Measurements from ENCODE around the gene RHBG.

DNA sequence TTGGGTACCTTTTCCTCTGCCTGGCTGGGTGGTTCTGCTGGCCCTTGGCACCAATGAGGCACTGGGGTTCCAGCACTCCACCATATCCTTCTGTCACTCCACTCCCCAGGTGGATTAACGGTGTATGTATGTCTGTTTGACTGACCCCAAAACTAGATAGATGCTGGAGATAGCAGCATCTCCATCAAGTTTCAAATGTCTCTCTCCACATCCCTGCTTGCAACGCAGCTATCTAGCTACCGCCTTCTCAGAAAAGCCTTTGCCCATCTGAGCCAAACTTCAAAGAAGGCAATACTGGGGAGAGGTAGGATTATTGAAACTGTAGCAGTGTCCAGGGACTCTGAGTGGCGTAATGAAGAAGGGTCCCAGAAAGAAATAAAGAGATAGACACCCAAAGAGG is 64.0 kb downstream of the RHBG start:
- TF ChIP-seq, protein P1, sequence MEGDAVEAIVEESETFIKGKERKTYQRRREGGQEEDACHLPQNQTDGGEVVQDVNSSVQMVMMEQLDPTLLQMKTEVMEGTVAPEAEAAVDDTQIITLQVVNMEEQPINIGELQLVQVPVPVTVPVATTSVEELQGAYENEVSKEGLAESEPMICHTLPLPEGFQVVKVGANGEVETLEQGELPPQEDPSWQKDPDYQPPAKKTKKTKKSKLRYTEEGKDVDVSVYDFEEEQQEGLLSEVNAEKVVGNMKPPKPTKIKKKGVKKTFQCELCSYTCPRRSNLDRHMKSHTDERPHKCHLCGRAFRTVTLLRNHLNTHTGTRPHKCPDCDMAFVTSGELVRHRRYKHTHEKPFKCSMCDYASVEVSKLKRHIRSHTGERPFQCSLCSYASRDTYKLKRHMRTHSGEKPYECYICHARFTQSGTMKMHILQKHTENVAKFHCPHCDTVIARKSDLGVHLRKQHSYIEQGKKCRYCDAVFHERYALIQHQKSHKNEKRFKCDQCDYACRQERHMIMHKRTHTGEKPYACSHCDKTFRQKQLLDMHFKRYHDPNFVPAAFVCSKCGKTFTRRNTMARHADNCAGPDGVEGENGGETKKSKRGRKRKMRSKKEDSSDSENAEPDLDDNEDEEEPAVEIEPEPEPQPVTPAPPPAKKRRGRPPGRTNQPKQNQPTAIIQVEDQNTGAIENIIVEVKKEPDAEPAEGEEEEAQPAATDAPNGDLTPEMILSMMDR (IDR thresholded peaks at IDR 0.05 in 4 of 5, conservative IDR thresholded peaks at IDR 0.05 in 1 of 5) = no peak
- no peak for TF ChIP-seq POLR2A (IDR thresholded peaks at IDR 0.05)

All from gastrocnemius medialis (tissue), 4 donors.